ENCODE data around the gene METTL9. TPM values are rescaled to one million over a fixed set of nuclear protein-coding genes. Genes with fewer than 3 reads are reported as not detected.

Gene METTL9
- total RNA-seq, 1 experiment from 2014 or later, result 67.6 TPM

GRCh38 chr16:21698169-21699032 lies 99.0 kb downstream of the METTL9 start:
- no peak for DNase-seq (ENCODE audit: unreplicated experiment)
- Mint-ChIP-seq H3K27ac (ENCODE audit: low read depth, unreplicated experiment) (no peak overlapping the region), H3K9me3 (ENCODE audit: unreplicated experiment) (no peaks in the 10 kb centered on the region), H3K4me3 (ENCODE audit: unreplicated experiment) (no peak overlapping the region), H3K27me3 (ENCODE audit: insufficient read depth, unreplicated experiment) (peaks cover 11% of the 10 kb centered on the region), H3K4me1 (ENCODE audit: insufficient read depth, unreplicated experiment) (peaks cover 4% of the 10 kb centered on the region), H3K36me3 (ENCODE audit: insufficient read depth, unreplicated experiment) (no peaks in the 10 kb centered on the region)
- ChIA-PET CTCF (interaction anchor here (0.6 to 6.6 kb wide), 4 partner anchors 10 to 1291 kb away, joined by 3 to 47 read pairs (median 8); no protein-coding TSS in a partner anchor), POLR2A (no interaction called here)
- intact Hi-C loops (cut with micrococcal nuclease), result no loop called here
- no TSS peak for BruUV-seq (replicated peaks)
- no peak for TF ChIP-seq CTCF (IDR thresholded peaks at IDR 0.05; ENCODE audit: unreplicated experiment)

GRCh38 chr16:21701271-21701670 lies 101.9 kb downstream of the METTL9 start:
- peaks cover 8% of the 10 kb centered on the region for H3K4me1 Mint-ChIP-seq (ENCODE audit: insufficient read depth, unreplicated experiment)
- H3K9me3 Mint-ChIP-seq (ENCODE audit: unreplicated experiment), result no peaks in the 10 kb centered on the region
- no peak overlapping the region for H3K27ac Mint-ChIP-seq (ENCODE audit: low read depth, unreplicated experiment)
- TF ChIP-seq CTCF (IDR thresholded peaks at IDR 0.05; ENCODE audit: unreplicated experiment), result no peak
- no peaks in the 10 kb centered on the region for H3K36me3 Mint-ChIP-seq (ENCODE audit: insufficient read depth, unreplicated experiment)
- no peak for DNase-seq (ENCODE audit: unreplicated experiment)
- H3K27me3 Mint-ChIP-seq (ENCODE audit: insufficient read depth, unreplicated experiment), result peaks cover 4% of the 10 kb centered on the region
- no peak overlapping the region for H3K4me3 Mint-ChIP-seq (ENCODE audit: unreplicated experiment)
- no TSS peak for BruUV-seq (replicated peaks)
- intact Hi-C loops (cut with micrococcal nuclease), result no loop called here
- ChIA-PET POLR2A (interaction anchor here (1.0 kb wide), 1 partner anchor 91 kb away, joined by 3 read pairs; no protein-coding TSS in a partner anchor), CTCF (interaction anchor here (0.8 to 3.0 kb wide), 2 partner anchors 44 to 942 kb away, joined by 3 to 13 read pairs; no protein-coding TSS in a partner anchor)

- POLR2A ChIA-PET, result no interaction called here
- Mint-ChIP-seq H3K4me1 (ENCODE audit: insufficient read depth, unreplicated experiment) (peaks cover 8% of the 10 kb centered on the region), H3K9me3 (ENCODE audit: unreplicated experiment) (no peaks in the 10 kb centered on the region), H3K27me3 (ENCODE audit: insufficient read depth, unreplicated experiment) (no peaks in the 10 kb centered on the region), H3K36me3 (ENCODE audit: insufficient read depth, unreplicated experiment) (no peaks in the 10 kb centered on the region), H3K27ac (ENCODE audit: low read depth, unreplicated experiment) (no peak overlapping the region), H3K4me3 (ENCODE audit: unreplicated experiment) (no peak overlapping the region)
- CTCF ChIA-PET, result interaction anchor here (3.0 to 11.3 kb wide), 2 partner anchors 45 kb away, joined by 13 to 174 read pairs; no protein-coding TSS in a partner anchor
- no TSS peak for BruUV-seq (replicated peaks)
- no peak for DNase-seq (ENCODE audit: unreplicated experiment)
- intact Hi-C loops (cut with micrococcal nuclease), result no loop called here
- no peak for TF ChIP-seq CTCF (IDR thresholded peaks at IDR 0.05; ENCODE audit: unreplicated experiment)
Observed at GRCh38 chr16:21702276-21702675, 102.9 kb downstream of the METTL9 start.

- BruUV-seq (replicated peaks), result no TSS peak
- no peak for TF ChIP-seq CTCF (IDR thresholded peaks at IDR 0.05; ENCODE audit: unreplicated experiment)
- H3K9me3 Mint-ChIP-seq (ENCODE audit: unreplicated experiment), result no peaks in the 10 kb centered on the region
- no peak for DNase-seq (ENCODE audit: unreplicated experiment)
- peaks cover 8% of the 10 kb centered on the region for H3K4me1 Mint-ChIP-seq (ENCODE audit: insufficient read depth, unreplicated experiment)
- CTCF ChIA-PET, result interaction anchor here (0.7 to 11.3 kb wide), 2 partner anchors 46 to 60 kb away, joined by 3 to 174 read pairs; no protein-coding TSS in a partner anchor
- no peak overlapping the region for H3K4me3 Mint-ChIP-seq (ENCODE audit: unreplicated experiment)
- no peaks in the 10 kb centered on the region for H3K36me3 Mint-ChIP-seq (ENCODE audit: insufficient read depth, unreplicated experiment)
- POLR2A ChIA-PET, result interaction anchor here (0.5 to 0.9 kb wide), 3 partner anchors 46 to 1808 kb away, joined by 3 to 4 read pairs (median 3); no protein-coding TSS in a partner anchor
- H3K27me3 Mint-ChIP-seq (ENCODE audit: insufficient read depth, unreplicated experiment), result no peaks in the 10 kb centered on the region
- intact Hi-C loops (cut with micrococcal nuclease), result no loop called here
- H3K27ac Mint-ChIP-seq (ENCODE audit: low read depth, unreplicated experiment), result no peak overlapping the region
Observed at GRCh38 chr16:21703156-21703555, 103.8 kb downstream of the METTL9 start.

All from MCF 10A (cell line).